Right kidney (tissue), 1 donor: Measurements from ENCODE around the gene NAB2.

Source experiments
- DNase-seq: peaks from one replicate; pipeline ENCODE4 v3.0.0-alpha.2; 2016

Gene NAB2

GRCh38 chr12:57131896-57132744 lies 43.2 kb downstream of the NAB2 start:
- no peak for DNase-seq

DNA sequence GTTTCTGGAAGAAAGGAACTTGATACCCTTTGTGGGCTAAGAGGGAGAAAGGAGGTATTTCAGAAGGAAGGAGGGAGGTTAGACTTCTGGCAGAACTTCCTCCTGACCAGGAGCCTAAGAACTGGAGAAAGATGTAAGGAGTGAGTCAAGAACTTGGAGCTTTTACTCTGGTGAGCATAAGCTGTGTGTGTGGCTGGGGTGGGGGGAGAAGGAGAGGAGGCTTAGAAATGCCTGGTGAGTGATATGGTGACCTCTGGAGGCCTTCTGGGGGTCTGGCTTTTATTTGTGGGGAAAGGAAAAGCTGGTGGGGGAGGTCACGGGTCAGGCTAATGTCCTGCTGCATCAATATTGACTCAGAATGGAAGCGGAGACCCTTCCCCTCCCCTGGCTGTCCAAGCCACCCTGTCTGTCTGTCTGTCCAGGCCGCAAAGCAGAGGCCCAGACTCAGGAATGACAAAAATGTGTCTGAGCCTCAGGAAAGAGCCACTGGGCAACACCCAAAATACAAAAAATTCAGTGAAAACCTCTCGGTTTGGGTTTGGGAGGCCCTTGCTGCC lies 44.2 kb downstream of the NAB2 start:
- no peak for DNase-seq

GRCh38 chr12:57133916-57134315 lies 45.0 kb downstream of the NAB2 start:
- DNase-seq = no peak

GRCh38 chr12:57134949-57135348 lies 46.0 kb downstream of the NAB2 start:
- no peak for DNase-seq

- DNase-seq = no peak
Measured at GRCh38 chr12:57135527-57136326, 46.8 kb downstream of the NAB2 start.

- no peak for DNase-seq
Measured at GRCh38 chr12:57138526-57139272, 49.8 kb downstream of the NAB2 start.

DNA sequence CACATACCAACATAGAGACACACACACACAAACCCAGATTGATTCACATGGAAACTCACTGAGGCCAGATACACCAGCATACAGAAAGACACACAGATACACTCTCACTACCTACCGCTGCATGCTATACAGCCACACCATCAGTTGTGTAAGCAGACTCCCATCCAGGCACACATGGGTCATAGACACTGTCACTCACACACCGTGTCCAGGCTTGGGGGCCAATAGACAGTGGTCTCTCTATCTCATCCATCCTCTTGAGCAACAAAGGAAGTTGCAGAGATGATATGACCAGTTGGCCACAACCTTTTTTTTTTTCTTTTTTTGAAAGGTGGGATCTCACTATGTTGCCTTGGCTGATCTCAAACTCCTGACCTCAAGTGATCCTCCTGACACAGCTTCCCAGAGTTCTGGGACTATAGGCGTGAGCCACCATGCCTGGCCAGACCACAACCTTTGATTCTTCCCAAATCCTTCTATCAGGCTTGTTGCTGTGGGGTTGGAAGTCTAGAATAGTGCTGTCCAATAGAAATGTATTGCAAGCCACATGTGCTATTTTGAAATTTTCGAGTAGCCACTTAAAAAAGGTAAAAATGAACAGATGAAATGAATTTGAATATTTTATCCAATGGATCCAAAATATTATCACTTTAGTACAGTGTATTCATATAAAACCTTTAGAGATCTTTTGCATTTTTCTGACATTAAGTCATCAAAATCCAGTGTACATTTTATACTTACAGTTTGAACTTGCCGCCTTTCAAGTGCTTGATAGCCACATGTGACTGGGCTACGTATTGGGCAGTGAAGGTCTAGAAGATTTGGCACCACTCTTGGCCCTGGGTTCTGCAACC lies 51.1 kb downstream of the NAB2 start:
- DNase-seq = no peak

DNA sequence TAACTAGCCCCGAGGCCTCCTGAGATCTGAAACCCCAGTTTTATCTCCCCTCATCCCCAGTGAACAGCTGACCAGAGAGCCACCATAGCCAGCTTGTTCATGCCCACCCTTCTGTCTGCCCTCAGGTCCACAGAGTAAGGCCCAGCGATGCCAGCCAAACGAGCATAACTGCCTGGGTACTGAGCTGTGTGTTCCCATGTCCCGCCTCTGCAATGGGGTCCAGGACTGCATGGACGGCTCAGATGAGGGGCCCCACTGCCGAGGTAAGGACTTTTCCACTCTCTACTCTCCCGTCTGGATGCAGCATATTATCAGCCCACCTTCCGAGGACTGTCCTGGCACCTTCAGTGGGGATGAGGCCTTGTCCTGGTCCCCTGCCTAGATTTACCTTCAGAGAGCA lies 52.3 kb downstream of the NAB2 start:
- no peak for DNase-seq

- no peak for DNase-seq
Measured at GRCh38 chr12:57142121-57142520, 53.2 kb downstream of the NAB2 start.

GRCh38 chr12:57142727-57143126 lies 53.8 kb downstream of the NAB2 start:
- DNase-seq = no peak

- DNase-seq = no peak
Measured at GRCh38 chr12:57143454-57143853, 54.5 kb downstream of the NAB2 start.
